Activated CD8-positive, alpha-beta memory T cell treated with anti-CD3 and anti-CD28 coated beads, Interleukin-2, amount 50 U/mL, for 1 hour (primary cell): Measurements from ENCODE around the gene MIER2.

Experiments used
- DNase-seq: peaks from one replicate; pipeline ENCODE4 v3.0.0-alpha.2; 2020; ENCODE audit errors: extremely low read depth

The MIER2 gene

GRCh38 chr19:377801-378581 is 33.4 kb upstream of the MIER2 start:
- DNase-seq: no peak

- DNase-seq: no peak
Measured at GRCh38 chr19:376111-376470, 31.5 kb upstream of the MIER2 start.

DNA sequence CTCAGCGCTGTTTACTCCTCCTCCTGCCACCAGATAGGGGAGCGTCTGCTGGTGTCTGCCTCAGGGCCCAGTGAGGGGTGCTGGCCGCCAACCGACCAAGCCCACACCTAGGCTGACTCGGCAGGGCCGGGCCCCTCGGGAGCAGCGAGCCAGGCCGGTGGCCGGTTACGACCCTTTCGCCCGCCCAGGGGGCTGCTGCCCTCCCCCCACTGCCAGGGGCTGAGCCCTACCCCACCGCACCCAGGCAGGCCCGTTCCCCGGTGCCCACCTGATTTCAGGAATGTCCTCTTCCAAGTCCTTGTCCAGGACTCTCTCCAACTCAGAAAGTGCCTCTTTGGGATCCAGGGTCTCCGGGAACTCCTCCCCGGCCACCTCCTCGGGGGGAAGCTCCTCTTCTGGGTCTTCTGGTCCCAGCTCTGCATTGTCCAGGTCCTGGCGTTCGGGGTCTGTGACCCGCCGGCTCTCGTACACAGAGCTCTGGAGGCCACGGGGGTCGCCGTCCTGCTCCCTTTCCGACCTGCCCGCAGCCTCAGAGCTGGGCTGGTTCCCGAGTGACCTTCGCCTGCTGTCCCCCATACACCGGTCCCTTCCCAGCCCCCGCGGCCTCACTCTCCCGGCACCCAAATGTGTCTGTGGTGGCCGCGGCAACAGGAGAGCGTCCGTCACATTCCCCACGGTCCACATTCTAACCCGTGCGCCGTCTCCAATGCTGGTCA is 31.0 kb upstream of the MIER2 start:
- no peak for DNase-seq

DNA sequence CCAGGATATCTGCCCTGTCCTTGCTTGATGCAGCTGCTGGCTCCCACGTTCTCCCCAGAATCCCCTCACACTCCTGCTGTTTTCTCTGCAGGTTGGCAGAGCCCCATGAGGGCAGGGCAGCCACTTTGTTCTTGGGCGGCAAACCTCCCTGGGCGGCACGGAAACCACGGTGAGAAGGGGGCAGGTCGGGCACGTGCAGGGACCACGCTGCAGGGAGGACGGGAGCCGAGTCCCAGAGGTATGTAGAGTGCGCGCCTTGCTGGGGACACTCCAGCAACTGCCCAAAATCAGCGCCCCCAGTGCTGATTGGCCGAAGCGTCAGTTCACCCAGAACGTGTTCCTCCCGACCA is 30.3 kb upstream of the MIER2 start:
- no peak for DNase-seq

- no peak for DNase-seq
Measured at GRCh38 chr19:374183-374885, 29.7 kb upstream of the MIER2 start.

GRCh38 chr19:373391-374182 is 29.0 kb upstream of the MIER2 start:
- DNase-seq: no peak

GRCh38 chr19:372306-372890 is 27.8 kb upstream of the MIER2 start:
- no peak for DNase-seq

DNA sequence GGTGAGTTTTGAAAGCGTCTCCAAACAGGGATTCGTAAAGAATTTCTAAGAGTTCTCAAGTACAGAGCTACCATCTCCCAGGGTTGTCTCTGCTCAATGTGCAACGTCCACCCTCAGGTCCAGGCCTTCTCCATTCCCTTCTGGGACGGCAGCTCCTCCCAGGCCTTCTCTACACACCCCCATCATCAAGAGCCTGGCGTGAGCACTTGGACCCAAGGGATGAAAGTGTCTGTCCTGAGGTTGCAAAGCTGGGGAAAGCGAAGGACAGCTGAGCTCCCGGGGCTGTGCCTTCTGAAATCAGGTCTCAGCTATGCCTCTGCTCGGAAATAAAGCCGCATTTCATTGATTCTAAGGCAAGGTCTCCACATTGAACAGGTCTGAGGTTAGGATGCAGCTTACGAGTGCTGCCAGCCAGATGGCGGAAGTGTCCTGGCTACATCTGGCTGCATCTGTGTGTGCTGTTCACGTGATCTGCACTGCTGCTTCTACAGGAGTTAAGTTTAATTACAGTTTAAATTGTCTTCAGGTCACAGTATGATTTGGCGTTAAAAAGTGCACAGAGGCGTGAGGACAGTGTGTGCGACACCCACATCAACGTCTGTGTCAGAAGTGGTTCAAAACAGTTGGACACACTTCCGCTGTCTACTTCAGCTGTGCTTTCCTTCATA is 27.0 kb upstream of the MIER2 start:
- DNase-seq: no peak

DNA sequence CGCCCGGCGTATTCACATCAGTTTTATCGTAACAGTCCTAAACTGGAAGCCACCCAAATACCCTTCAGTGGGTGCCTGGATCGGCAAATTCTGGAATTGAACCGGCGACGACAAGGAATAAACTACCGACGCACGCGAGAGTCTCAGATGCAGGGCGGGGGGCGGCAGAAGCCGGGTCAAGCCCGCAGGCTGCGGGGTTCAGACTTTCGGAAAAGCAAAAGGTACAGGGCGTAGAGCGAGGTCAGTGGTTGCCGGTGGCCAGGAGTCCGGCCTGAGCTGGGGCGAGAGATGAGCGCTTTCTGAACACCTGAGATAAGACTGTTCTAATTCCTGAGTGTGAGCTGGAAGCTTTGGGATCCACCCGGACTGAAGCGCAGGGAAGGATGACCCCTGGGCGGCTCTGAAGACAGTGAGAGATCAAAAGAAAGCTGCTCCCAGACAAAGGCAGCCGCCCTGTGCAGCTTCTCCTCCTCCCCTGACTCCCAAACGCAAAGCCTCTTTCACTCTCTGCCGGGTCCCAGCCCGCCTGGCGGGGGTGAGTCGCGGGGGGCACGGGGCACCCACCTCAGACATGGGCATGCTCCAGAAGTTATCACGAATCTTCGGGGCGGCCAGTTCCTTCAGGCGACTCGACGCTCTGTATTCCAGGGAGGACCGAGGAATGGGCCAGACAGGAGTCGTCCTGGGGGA is 26.2 kb upstream of the MIER2 start:
- DNase-seq: no peak

- no peak for DNase-seq
Measured at GRCh38 chr19:369876-370275, 25.3 kb upstream of the MIER2 start.

DNA sequence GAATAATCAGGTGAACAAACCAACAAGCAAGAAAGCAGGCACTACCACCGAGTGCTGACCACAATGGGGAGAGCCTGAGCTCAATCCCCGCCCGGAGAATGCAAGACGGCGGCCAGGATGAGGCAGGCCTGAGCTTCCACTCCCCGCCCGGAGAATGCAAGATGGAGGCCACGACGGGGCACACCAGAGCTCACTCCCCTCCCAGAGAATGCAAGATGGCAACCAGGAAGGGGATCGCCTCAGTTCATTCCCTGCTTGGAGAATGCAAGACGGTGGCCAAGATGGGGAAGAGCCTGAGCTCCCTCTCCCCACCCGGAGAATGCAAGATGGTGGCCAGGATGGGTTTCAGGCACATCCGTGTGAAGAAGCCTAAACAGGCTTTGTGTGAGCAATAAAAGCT is 24.7 kb upstream of the MIER2 start:
- no peak for DNase-seq

DNA sequence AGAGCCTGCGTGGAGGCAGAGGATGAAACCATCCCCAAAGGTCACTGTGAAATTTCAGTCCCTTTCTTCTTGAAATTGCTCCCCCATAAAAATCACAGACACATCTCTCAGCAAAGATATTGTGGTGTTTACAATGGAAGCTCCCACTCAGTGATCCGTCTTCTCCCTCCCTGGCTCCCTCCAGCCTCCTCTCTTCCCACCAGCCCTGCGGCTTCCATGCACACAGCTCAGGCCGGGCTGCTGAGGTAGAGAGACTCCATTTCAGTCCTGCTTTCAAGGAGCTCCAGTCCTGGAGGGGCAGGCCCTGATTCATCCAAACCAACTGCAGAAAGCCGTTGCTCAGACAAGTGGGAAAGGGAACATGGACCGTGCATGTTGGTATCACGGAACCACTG is 24.0 kb upstream of the MIER2 start:
- no peak for DNase-seq

DNA sequence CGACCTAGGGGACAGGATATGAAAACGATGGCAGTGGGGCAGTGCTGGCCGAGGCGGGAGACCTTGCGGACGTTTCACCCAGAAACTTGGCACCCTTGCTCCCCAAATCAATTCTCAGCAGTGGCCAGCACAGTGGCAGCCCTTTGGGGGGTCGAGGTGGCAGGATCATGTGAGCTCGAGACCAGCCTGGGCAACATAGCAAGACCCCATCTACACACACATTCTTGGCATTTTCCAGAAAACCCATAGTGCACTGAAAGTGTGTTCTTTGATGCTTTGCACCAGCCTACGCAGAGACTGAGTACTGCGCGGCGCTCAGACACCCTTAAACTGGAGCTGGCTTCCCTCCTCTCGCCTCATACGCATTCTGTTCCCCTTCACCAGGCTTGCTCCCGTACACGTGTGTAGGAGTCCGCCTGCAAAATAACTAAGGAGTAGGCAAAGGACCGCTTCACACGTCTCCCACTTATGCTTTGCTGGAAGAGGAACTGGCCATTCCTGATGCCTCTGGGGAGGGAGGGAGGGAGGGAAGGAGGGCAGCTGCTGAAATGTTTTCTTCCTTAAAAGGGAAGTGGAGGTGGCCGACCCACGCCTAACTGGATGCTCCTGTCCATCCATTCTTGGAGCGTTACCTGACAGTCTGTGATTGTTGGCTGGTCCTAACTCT is 23.5 kb upstream of the MIER2 start:
- no peak for DNase-seq

- no peak for DNase-seq
Measured at GRCh38 chr19:367561-367960, 23.0 kb upstream of the MIER2 start.

DNA sequence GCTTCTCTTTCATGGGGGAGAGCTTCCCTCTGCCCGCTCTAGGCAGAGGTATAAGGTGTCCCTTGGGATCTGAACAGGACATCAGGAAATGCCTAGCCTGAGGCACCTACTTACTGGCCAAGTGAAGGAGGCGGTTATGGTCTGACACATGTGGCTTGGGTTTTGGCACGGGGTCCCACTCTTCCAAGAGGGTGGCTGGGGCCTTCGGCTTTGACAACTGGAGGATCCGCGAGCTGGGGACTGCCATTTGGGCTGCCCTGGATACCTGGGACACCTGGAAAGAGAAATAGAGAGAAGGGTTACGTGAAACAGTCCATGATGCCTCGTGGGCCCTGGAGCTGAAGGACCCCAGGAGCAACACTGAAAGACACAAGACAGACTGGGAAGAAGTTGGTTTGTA is 22.4 kb upstream of the MIER2 start:
- no peak for DNase-seq

GRCh38 chr19:366205-366783 is 21.7 kb upstream of the MIER2 start:
- no peak for DNase-seq

GRCh38 chr19:364496-365287 is 20.1 kb upstream of the MIER2 start:
- DNase-seq: no peak

- no peak for DNase-seq
Measured at GRCh38 chr19:362683-363082, 18.1 kb upstream of the MIER2 start.

GRCh38 chr19:362154-362553 is 17.6 kb upstream of the MIER2 start:
- DNase-seq: no peak
